B cell (primary cell): Measurements from ENCODE around the gene CDK6. TPM values are rescaled to one million over a fixed set of nuclear protein-coding genes. Genes with fewer than 3 reads are reported as not detected.

Experiments used
- ATAC-seq: fragments of 200-7000 bp; cut with Tn5 transposase; one replicate; pipeline ENCODE4 v1.10.0; 2021; ENCODE audit warnings: low read depth, mild to moderate bottlenecking, moderate number of reproducible peaks, moderate library complexity
- CTCF ChIA-PET: fragments of 350-600 bp; sonication (Branson Sonifier 250); formaldehyde crosslinking; loops from one replicate; lab custom pipeline; 2021; ENCODE audit warnings: antibody characterized with exemption, inconsistent platforms; lab: Charles Lee
- POLR2A ChIA-PET: fragments of 350-600 bp; sonication (Branson Sonifier 250); formaldehyde crosslinking; loops from one replicate; lab custom pipeline; 2021; ENCODE audit warnings: antibody characterized with exemption; lab: Charles Lee
- DNase-seq: peaks from one replicate; pipeline ENCODE4 v3.0.0; 2013
- H2AFZ ChIP-seq: 2 replicates; pipeline ENCODE4 v1.6.1; 2012; ENCODE audit warnings: mild to moderate bottlenecking, low read depth, low read length; ENCODE audit not compliant: insufficient read depth, poor library complexity, severe bottlenecking
- H3K27ac ChIP-seq, 2 donors: 1 replicate in 1 of 2; 2 replicates in 1 of 2; pipeline ENCODE4 v1.5.1; 2012 to 2013; ENCODE audit warnings: low read length in 2 of 2, mild to moderate bottlenecking in 2 of 2, moderate library complexity in 1 of 2
- H3K27me3 ChIP-seq, 4 experiments: fragments of 200-600 bp in 1 of 4; sonication (generic) in 1 of 4; replicated peaks in 1 of 4; 1 replicate in 2 of 4; 2 replicates in 2 of 4; pipeline versions ENCODE4 v1.6.1 to v1.7.0; 2013 to 2016; ENCODE audit warnings: low read length in 3 of 4, mild to moderate bottlenecking in 2 of 4, mixed read lengths in 1 of 4, moderate library complexity in 1 of 4; ENCODE audit not compliant: insufficient read depth in 4 of 4, control insufficient read depth in 3 of 4; ENCODE audit errors: control extremely low read depth in 1 of 4
- H3K36me3 ChIP-seq, 2 experiments: replicated peaks in 1 of 2; 1 replicate in 1 of 2; 2 replicates in 1 of 2; pipeline versions ENCODE4 v1.6.1 to v1.7.1; 2013; ENCODE audit warnings: low read length in 1 of 2; ENCODE audit not compliant: insufficient read depth in 2 of 2, control insufficient read depth in 1 of 2; ENCODE audit errors: control extremely low read depth in 1 of 2, extremely low read depth in 1 of 2
- H3K4me1 ChIP-seq, 2 donors: fragments of 200-600 bp in 1 of 2; sonication (generic) in 1 of 2; 1 replicate in 1 of 2; 2 replicates in 1 of 2; pipeline versions ENCODE4 v1.5.1 to v1.6.1; 2013 to 2017; ENCODE audit warnings: low read length in 2 of 2; ENCODE audit not compliant: control insufficient read depth in 2 of 2, insufficient read depth in 2 of 2
- H3K4me2 ChIP-seq: replicated peaks from 2 replicates; pipeline ENCODE3; 2012; ENCODE audit warnings: mild to moderate bottlenecking, low read depth, low read length; ENCODE audit not compliant: poor library complexity, severe bottlenecking
- H3K4me3 ChIP-seq, 5 experiments: fragments of 200-600 bp in 1 of 5; sonication (generic) in 1 of 5; 1 replicate in 3 of 5; 2 replicates in 2 of 5; pipeline versions ENCODE4 v1.5.1 to v1.7.0; 2011 to 2016; ENCODE audit warnings: low read length in 4 of 5, mild to moderate bottlenecking in 4 of 5, low read depth in 2 of 5, control low read depth in 1 of 5, moderate library complexity in 1 of 5; ENCODE audit not compliant: insufficient read depth in 1 of 5; ENCODE audit errors: control extremely low read depth in 1 of 5, extremely low read depth in 1 of 5
- H3K79me2 ChIP-seq: fragments of 200-600 bp; sonication (generic); one replicate; pipeline ENCODE4 v1.6.0; 2016; ENCODE audit warnings: low read length; ENCODE audit not compliant: control insufficient read depth, insufficient read depth
- H3K9ac ChIP-seq: fragments of 200-600 bp; sonication (generic); 2 replicates; pipeline ENCODE4 v1.6.1; 2017; ENCODE audit warnings: mild to moderate bottlenecking, low read length, moderate library complexity
- H3K9me3 ChIP-seq, 3 donors: one replicate each; pipeline versions ENCODE4 v1.6.1 to v1.7.1; 2013; ENCODE audit warnings: low read length in 2 of 3; ENCODE audit not compliant: control insufficient read depth in 2 of 3, insufficient read depth in 1 of 3; ENCODE audit errors: control extremely low read depth in 1 of 3
- H4K20me1 ChIP-seq: 2 replicates; pipeline ENCODE4 v1.6.0; 2012; ENCODE audit warnings: mild to moderate bottlenecking, low read length; ENCODE audit not compliant: insufficient read depth, control insufficient read depth, poor library complexity, severe bottlenecking
- H3K27ac Mint-ChIP-seq: one replicate; pipeline ENCODE4 v1.8.0; 2021; ENCODE audit warnings: mixed read lengths
- H3K27me3 Mint-ChIP-seq: one replicate; pipeline ENCODE4 v1.8.0; 2021; ENCODE audit warnings: mixed read lengths
- H3K4me1 Mint-ChIP-seq: one replicate; pipeline ENCODE4 v1.8.0; 2021; ENCODE audit warnings: mixed read lengths
- H3K4me3 Mint-ChIP-seq: one replicate; pipeline ENCODE4 v1.8.0; 2021; ENCODE audit warnings: mixed read lengths
- H3K9me3 Mint-ChIP-seq: one replicate; pipeline ENCODE4 v1.8.0; 2022; ENCODE audit warnings: mixed read lengths; ENCODE audit not compliant: insufficient read depth
- EZH2 ChIP-seq: IDR thresholded peaks from 2 replicates; pipeline ENCODE4 v1.6.1; 2012; ENCODE audit warnings: borderline replicate concordance, low read depth, mild to moderate bottlenecking, moderate library complexity, low read length; ENCODE audit not compliant: insufficient read depth, poor library complexity, severe bottlenecking
- WGBS: methylation state at CpG from one replicate; pipeline ENCODE4 v1.1.5; 2013; ENCODE audit warnings: missing lambda C conversion rate; ENCODE audit not compliant: insufficient coverage; 5-methylcytosine and 5-hydroxymethylcytosine counted together
- intact Hi-C: fragments of 100-400 bp; cut with micrococcal nuclease; formaldehyde crosslinking; loops from one replicate; pipeline ENCODE4 v1.10.0; 2022
- polyA plus RNA-seq: library from polyadenylated mRNA; depleted of rRNA; stranded (reverse); fragments of >200 nt; gene quantifications from 2 replicates; pipeline ENCODE4 v1.2.3, GENCODE V29; 2012
- total RNA-seq, 2 donors: library from RNA; stranded (reverse); fragments of 120-200 nt in 1 of 2; gene quantifications; 1 replicate in 1 of 2; 2 replicates in 1 of 2; pipeline versions ENCODE4 v1.2.3 to v1.2.4, GENCODE V29; 2013 to 2022
- TF ChIP-seq, protein P1 (sequence below): fragments of 200-600 bp; IDR thresholded peaks from one replicate; pipeline ENCODE4 v1.8.0; 2022; ENCODE audit warnings: antibody characterized with exemption, mild to moderate bottlenecking

CDK6 gene
- total and polyA plus RNA-seq, 2 donors (not counting 1 experiment from before 2014, with no cell fraction given) = 3.0 to 14.6 TPM

GRCh38 chr7:92635538-92635937 lies 200.8 kb downstream of the CDK6 start:
- intact Hi-C loops = no loop called here
- H3K4me3 Mint-ChIP-seq = no peak overlapping the region
- no peak overlapping the region for H3K27ac Mint-ChIP-seq
- Histone ChIP-seq H3K9ac (no peak overlapping the region), H3K4me1 (peaks cover 6 to 7% of the 10 kb centered on the region in 2 donors), H4K20me1 (no peaks in the 10 kb centered on the region), H3K27me3 (no peaks in the 10 kb centered on the region), H3K9me3 (no peaks in the 10 kb centered on the region), H2AFZ (no peak overlapping the region), H3K4me3 (no peak overlapping the region), H3K36me3 (no peaks in the 10 kb centered on the region), H3K79me2 (no peaks in the 10 kb centered on the region), H3K4me2 (no peak overlapping the region), H3K27ac (no peak overlapping the region)
- WGBS = no CpG with 5 or more reads among the region's 4 CpGs
- H3K27me3 Mint-ChIP-seq = no peaks in the 10 kb centered on the region
- TF ChIP-seq, protein P1, sequence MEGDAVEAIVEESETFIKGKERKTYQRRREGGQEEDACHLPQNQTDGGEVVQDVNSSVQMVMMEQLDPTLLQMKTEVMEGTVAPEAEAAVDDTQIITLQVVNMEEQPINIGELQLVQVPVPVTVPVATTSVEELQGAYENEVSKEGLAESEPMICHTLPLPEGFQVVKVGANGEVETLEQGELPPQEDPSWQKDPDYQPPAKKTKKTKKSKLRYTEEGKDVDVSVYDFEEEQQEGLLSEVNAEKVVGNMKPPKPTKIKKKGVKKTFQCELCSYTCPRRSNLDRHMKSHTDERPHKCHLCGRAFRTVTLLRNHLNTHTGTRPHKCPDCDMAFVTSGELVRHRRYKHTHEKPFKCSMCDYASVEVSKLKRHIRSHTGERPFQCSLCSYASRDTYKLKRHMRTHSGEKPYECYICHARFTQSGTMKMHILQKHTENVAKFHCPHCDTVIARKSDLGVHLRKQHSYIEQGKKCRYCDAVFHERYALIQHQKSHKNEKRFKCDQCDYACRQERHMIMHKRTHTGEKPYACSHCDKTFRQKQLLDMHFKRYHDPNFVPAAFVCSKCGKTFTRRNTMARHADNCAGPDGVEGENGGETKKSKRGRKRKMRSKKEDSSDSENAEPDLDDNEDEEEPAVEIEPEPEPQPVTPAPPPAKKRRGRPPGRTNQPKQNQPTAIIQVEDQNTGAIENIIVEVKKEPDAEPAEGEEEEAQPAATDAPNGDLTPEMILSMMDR = no peak
- TF ChIP-seq EZH2 = no peak
- ATAC-seq = no peak
- ChIA-PET CTCF (interaction anchor here (0.9 kb wide), 1 partner anchor 15 kb away, joined by 4 read pairs; no protein-coding TSS in a partner anchor), POLR2A (no interaction called here)
- H3K9me3 Mint-ChIP-seq = no peaks in the 10 kb centered on the region
- peaks cover 37% of the 10 kb centered on the region for H3K4me1 Mint-ChIP-seq
- no peak for DNase-seq

GRCh38 chr7:92634924-92635519 lies 201.4 kb downstream of the CDK6 start:
- H3K9me3 ChIP-seq = no peaks in the 10 kb centered on the region
- H2AFZ ChIP-seq = no peak overlapping the region
- intact Hi-C loops = no loop called here
- Mint-ChIP-seq H3K9me3 (peaks cover 2% of the 10 kb centered on the region), H3K4me3 (peak overlapping the region; percentile 5), H3K27me3 (no peaks in the 10 kb centered on the region), H3K4me1 (peaks cover 36% of the 10 kb centered on the region), H3K27ac (peak overlapping the region; percentile 53)
- no peaks in the 10 kb centered on the region for H4K20me1 ChIP-seq
- ChIA-PET CTCF (no interaction called here), POLR2A (no interaction called here)
- H3K27me3 ChIP-seq = no peaks in the 10 kb centered on the region
- no peak overlapping the region for H3K27ac ChIP-seq
- TF ChIP-seq EZH2 = no peak
- TF ChIP-seq, protein P1 = no peak
- DNase-seq (no peak), ATAC-seq (peak; percentile 60)
- H3K79me2 ChIP-seq = no peaks in the 10 kb centered on the region
- no peak overlapping the region for H3K4me2 ChIP-seq
- no peak overlapping the region for H3K4me3 ChIP-seq
- no peak overlapping the region for H3K9ac ChIP-seq
- H3K36me3 ChIP-seq = no peaks in the 10 kb centered on the region
- 0% methylated on average over 1 of the region's 4 CpGs for WGBS
- H3K4me1 ChIP-seq = peaks cover 6 to 7% of the 10 kb centered on the region in 2 donors
